GM18508 (cell line): Measurements from ENCODE around the gene FAM78B.
A peak's percentile ranks its signal among the peaks of the same experiment; 100 is the strongest.

Experiments used
- ATAC-seq: cut with Tn5 transposase; IDR thresholded peaks from one replicate; pipeline ENCODE4 v1.9.1; 2021; ENCODE audit warnings: moderate number of reproducible peaks; ENCODE audit not compliant: insufficient read depth, unreplicated experiment

Gene FAM78B

GRCh38 chr1:166165661-166166328 is 1.0 kb downstream of the FAM78B start:
- no peak for ATAC-seq

- ATAC-seq = no peak
These were observed 1.7 kb downstream of the FAM78B start for GRCh38 chr1:166164995-166165660.

DNA sequence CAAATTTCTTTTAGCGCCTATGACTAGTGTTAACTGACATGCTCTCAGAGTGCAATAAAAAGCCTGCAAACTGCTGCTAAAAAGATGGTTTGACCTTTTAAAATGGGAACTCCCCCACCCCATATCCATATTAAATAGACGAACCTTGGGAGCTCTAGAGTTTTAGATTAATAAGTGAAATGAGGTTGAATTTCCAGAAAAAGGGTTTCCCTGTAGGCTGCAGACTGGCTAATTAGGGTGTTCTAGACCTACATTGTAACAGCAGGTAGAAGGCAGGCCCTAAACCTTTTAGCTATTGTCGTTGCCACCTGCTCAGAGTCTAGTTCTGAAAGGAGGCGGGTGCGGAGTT is 2.2 kb downstream of the FAM78B start:
- no peak for ATAC-seq

GRCh38 chr1:166159656-166160055 is 7.1 kb downstream of the FAM78B start:
- ATAC-seq = no peak

GRCh38 chr1:166156674-166157073 is 10.1 kb downstream of the FAM78B start:
- ATAC-seq = no peak

- ATAC-seq = no peak
These were observed 11.7 kb downstream of the FAM78B start for GRCh38 chr1:166155108-166155507.

DNA sequence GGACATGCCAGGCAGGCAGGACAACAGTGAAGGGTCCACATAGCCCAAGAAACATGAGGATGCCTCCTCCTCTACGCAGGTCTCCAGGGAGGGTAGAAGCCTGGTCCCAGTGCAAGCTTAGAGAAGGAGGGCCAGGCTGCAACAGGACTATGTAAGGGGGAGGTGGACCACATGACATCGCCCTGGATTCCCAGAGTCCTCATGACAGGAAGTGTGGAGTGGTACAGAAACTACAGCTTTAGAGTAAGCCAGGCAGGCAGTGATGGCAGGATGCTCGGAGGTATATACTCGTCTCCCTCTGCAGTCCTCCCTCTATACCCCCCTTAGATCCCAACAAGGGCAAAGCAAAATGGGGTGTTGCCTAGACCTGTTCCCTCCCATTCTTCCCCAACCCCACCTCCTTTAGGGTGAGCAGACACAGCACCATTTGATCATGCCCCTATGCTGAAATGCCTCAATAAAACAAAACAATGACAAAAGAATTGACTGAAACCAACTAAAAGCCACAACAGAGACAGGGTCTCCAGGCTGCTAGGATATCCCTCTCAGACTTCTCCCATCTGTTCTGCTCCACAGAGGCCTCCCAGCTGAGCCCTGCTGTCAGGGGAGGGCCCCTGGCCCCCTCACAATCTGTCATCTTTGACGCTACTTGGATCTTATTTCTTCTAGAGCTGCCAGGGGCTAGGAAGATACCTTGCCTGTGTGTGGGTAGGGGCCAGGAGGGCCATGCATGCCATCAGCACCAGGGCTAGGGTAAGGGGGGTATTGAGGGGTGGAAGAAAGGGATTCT is 13.1 kb downstream of the FAM78B start:
- no peak for ATAC-seq

- no peak for ATAC-seq
These were observed 13.8 kb downstream of the FAM78B start for GRCh38 chr1:166152978-166153377.

GRCh38 chr1:166151804-166152203 is 15.0 kb downstream of the FAM78B start:
- no peak for ATAC-seq

DNA sequence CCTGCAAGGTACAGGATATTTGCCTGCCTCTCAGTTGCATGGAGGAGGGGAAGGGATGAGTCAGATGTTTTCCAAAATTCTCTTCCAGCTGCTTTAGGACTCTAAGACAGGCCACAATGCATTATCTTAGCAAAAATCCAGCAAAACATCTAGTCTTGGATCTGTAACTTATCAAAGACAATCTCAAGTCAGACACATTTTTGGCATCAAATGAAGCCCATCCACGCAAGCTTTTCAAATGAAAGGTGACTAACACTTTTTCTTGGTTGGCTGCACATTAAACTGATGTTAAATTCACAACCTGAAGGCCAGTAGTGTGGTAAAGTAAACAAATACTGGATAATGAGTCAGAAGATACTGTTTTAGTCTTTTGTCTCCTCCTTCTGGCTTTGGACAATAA is 21.3 kb downstream of the FAM78B start:
- ATAC-seq = no peak

GRCh38 chr1:166141969-166142368 is 24.8 kb downstream of the FAM78B start:
- ATAC-seq = no peak

DNA sequence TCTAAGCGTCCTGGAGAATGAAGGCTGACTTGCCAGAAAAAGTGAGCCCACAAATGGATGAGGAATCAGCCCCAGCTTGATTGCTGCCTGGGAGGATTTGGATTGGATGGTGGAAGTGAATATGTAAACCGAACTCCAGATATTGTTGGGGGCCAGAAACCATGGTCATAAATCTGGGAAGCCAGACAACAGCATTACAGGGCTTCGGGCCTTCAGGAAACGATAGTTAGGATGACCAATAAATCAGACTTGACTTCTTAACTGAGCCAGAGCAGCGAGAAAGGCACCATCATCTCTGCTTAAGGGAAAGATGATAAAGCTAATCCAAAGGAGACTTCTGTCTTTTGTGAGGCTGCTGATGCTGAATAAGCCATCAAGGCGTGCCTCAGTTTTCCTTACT is 26.6 kb downstream of the FAM78B start:
- no peak for ATAC-seq

GRCh38 chr1:166139735-166140134 is 27.1 kb downstream of the FAM78B start:
- no peak for ATAC-seq

- no peak for ATAC-seq
These were observed 30.0 kb downstream of the FAM78B start for GRCh38 chr1:166136699-166137401.

DNA sequence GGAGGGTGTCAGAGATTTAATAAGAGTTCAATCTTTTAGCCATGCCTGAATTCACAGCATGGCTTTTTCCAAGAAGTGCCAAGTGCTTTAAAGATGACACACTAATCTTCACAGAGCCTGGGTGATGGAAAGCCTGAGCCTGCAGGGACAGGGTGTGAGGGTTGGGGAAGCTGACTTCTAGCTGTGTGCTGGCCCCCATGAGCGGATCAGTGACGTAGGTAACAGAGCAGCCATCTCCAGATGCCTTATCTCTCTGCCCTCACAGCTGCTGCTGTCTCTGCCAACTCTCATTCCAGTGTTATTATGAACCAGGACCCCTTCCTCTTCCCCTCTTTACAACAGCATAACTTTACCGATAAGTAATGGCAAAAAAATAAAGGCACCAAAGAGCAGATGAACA is 30.6 kb downstream of the FAM78B start:
- no peak for ATAC-seq

- peak; percentile 53 for ATAC-seq
These were observed 32.9 kb downstream of the FAM78B start for GRCh38 chr1:166133857-166134256.

- ATAC-seq = no peak
These were observed 33.4 kb downstream of the FAM78B start for GRCh38 chr1:166133276-166133841.

DNA sequence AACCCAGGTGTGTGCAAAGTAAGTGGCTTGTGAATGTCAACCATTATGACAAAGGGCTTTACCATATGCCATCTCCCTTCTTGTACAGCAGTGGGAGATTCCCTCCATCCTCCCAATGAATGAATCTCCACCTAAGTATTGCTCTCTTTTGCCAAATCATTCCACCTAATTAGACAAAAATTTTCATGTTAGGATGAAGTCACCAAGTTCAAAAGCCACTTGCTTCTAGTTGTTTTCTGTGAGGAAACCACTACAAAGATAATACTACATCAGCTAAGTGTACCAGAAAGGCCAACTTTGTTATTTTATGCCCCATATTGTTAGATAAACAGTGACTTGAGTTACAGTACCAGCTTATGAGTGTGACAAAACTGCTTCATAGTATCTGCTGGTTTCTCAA is 34.3 kb downstream of the FAM78B start:
- no peak for ATAC-seq

DNA sequence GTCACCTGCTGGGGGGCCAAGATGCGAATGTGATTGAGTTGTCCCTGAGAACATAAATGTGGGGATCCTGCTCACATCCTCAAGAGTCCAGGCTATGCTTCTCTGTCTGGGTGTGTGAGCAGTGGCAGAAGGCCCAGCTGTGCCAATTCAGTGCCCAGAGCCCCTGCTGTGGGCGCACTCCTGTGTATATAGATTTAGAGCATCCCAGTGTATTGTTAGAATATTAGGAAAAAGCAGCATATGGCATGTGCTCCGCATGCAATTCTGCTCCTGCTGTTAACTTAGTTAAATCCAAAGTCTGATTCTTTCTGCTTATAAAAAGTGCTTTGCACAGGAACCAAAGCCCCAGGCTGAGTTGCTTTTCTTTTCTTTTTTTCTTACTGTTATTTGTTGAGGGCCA is 37.8 kb downstream of the FAM78B start:
- no peak for ATAC-seq

DNA sequence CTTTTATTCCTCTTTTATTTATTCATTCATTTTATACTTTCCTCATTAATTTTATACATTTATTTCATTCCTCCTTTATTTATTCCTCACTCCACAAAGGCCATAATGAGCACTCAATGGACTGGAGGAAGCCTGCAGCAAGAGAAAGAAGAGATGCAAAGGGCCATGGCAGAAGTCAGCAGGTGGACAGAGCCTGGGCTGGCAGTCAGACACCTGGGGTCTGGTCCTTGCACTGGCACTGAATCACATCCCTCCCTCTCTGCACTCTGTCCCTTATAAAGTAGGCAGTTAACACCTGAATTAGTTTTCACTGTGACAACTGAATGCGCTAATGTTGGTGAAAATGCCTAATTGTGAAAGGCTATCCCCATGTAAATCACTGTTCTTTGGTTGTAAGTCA is 38.6 kb downstream of the FAM78B start:
- no peak for ATAC-seq

- ATAC-seq = no peak
These were observed 39.8 kb downstream of the FAM78B start for GRCh38 chr1:166127003-166127402.
